ENCODE measurements around the gene TFF2.

The TFF2 gene

DNA sequence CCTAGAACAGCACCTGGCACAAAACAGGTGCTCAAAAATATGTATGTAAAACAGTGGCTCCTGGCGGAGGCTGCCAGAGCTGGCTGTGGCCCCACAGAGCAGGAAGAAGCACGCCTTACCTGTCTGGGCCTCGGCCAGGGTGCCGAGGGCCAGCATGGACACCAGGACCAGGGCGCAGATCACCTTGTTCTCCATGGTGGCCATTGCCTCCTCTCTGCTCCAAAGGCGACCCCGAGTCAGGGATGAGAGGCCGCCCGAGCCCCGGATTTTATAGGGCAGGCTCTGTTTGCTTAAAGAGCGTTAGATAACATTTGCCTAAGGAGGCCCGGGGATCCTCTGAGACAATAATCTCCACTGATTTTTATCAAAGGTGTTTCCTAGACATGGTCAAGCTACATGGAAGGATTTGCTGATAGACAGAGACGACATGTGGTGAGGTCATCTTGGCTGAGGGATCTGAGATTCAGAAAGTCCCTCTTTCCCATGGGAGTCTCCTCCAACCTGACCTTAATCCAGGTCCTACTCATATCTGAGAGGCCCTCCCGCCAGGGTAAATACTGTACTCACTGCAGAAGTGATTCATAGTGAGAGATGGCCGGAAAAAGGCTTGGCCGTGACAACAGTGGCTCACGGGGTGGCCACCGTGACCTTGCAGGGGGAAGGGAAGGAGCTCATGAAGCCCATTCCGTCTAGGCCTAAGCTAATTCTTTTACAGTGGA lies 15.7 kb upstream of the TFF2 start, which contains the start of gene TFF1:
Gene TFF1 (minus strand): TSS at position 244 of the 719 bp plus-strand sequence. CDS start 40 bp downstream, at position 204.
- no peak for DNase-seq (ENCODE audit: low read depth)

DNA sequence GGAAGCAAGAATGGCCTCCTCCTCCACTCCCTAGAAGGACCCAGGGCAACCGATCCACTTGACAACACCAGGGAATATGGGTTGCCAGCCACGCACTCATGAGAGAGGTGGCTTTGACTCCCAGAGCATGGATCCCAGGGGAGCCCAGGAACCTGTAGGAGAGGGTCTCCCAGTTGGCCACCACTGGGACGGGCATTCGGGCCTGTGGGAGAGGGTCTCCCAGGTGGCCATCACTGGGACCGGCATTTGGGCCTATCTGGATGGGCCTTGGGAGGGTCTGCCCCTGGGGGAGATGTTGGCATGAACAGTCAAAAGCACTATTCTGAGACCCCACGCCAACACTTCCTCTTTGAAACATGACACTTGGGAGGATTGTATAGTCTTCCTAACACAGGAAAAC lies 15.0 kb upstream of the TFF2 start:
- DNase-seq (ENCODE audit: low read depth), result no peak

- no peak for DNase-seq (ENCODE audit: low read depth)
Measured at GRCh38 chr21:42364304-42364865, 13.6 kb upstream of the TFF2 start.

DNA sequence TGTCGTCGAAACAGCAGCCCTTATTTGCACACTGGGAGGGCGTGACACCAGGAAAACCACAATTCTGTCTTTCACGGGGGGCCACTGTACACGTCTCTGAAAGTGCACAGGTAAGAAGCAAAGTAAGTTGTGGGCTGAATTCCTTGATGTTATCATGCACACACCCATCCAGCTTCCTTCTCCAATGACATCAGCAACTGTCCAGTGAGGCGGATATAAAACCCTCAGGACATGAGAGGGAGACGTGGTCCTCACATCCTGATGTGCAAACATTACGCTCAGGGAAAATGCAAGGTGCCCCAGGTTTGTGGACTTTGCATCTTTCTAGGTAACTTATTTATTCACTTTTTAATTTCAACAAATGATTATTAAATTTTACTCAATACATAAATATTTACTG lies 12.5 kb upstream of the TFF2 start:
- no peak for DNase-seq (ENCODE audit: low read depth)

DNA sequence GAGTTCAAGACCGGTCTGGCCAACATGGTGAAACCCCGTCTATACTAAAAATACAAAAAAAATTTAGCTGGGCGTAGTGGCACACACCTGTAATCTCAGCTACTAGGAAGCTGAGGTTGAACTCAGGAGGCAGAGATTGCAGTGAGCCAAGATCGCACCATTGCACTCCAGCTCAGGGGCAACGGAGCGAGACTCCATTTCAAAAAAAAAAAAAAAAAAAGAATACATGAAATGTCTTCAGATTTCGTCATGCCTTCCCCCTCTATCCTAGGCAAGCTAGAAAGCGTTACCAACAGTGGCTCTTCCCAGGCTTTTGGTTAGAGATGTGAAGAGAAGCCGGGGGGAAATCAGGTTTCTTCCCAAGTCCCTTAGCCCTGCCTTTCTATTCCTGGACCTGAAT lies 11.9 kb upstream of the TFF2 start:
- DNase-seq (ENCODE audit: low read depth), result no peak

- DNase-seq (ENCODE audit: low read depth), result no peak
Measured at GRCh38 chr21:42362198-42362597, 11.4 kb upstream of the TFF2 start.

DNA sequence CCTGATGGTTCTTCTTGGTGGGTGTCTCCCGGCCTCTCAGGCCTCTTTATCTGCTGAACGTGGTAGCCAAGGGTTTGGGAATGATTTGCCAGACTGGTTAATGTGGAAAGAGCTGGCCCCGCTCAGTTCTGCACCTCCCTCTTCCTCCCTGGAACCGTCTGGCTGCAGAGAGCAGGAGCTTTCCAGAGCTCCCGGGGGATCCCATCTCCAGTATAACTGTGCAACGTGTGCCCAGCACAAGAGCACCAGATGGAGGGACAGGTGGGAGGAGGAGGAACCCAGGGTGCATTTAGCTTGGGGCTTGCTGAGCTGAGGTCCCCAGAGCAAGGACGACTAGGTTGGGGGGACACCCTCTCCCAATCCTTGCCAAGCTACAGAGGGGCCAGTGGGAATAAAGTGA lies 10.5 kb upstream of the TFF2 start:
- no peak for DNase-seq (ENCODE audit: low read depth)

DNA sequence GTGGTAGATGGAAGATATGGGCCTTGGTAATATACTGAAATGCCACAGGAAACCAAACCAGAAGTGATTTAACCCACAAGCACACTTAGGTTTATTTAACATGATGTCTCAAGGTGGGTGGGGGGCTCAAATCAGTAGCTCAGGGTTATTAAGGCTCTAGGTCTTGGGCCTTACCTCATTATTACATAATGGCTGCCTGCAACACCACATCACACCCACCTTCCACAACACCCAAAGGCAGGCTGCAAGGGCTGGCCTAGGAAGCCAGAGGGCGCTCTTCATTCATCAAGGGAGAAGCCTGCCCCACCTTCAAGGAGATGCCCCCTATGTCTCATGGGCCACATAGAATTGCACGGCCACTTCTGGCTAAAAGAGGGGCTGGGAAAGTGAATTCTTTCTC lies 9.5 kb upstream of the TFF2 start:
- DNase-seq (ENCODE audit: low read depth), result no peak

DNA sequence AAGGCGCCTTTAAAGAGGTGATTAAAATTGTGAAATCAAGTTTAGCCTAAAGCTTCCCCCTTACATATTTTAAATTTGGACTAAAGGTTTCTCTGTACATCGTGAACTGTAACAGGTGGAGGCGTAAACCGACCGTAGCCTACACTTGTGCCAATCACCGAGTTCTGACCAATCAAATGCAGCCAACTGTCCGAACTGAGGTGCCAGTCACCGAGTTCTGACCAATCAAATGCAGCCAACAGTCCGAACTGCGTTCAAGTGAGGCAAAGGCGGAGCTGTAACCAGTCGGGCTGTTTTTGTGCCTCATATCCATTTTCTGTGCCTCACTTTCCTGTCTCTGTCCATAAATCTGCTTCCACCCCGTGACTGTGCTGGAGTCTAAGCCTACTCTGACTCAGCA lies 8.1 kb upstream of the TFF2 start:
- DNase-seq (ENCODE audit: low read depth), result no peak

GRCh38 chr21:42358261-42358660 lies 7.5 kb upstream of the TFF2 start:
- no peak for DNase-seq (ENCODE audit: low read depth)

DNA sequence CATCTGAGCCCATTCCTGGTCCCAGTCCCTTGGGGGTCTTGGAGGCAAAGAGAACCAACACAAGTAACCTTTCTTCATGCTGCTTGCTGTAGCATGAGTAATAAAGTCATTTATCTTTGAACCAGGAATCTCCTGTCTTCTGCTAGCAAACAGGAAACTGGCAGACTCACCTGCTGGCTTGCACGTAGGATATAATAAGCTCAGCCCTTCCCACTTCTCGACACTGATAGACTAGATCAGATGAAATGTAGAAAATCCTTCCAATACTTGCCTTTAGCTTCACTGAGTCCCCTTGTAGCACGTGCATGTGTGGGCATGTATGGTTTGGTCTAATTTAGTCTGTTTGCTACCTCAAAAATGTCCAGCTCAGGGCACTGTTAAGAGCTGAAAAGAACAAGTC lies 6.5 kb upstream of the TFF2 start:
- DNase-seq (ENCODE audit: low read depth), result no peak

GRCh38 chr21:42356650-42357049 lies 5.9 kb upstream of the TFF2 start:
- DNase-seq (ENCODE audit: low read depth), result no peak

- DNase-seq (ENCODE audit: low read depth), result no peak
Measured at GRCh38 chr21:42356046-42356445, 5.3 kb upstream of the TFF2 start.

- DNase-seq (ENCODE audit: low read depth), result no peak
Measured at GRCh38 chr21:42353623-42354022, 2.8 kb upstream of the TFF2 start.

GRCh38 chr21:42352441-42353095 lies 1.8 kb upstream of the TFF2 start:
- no peak for DNase-seq (ENCODE audit: low read depth)

DNA sequence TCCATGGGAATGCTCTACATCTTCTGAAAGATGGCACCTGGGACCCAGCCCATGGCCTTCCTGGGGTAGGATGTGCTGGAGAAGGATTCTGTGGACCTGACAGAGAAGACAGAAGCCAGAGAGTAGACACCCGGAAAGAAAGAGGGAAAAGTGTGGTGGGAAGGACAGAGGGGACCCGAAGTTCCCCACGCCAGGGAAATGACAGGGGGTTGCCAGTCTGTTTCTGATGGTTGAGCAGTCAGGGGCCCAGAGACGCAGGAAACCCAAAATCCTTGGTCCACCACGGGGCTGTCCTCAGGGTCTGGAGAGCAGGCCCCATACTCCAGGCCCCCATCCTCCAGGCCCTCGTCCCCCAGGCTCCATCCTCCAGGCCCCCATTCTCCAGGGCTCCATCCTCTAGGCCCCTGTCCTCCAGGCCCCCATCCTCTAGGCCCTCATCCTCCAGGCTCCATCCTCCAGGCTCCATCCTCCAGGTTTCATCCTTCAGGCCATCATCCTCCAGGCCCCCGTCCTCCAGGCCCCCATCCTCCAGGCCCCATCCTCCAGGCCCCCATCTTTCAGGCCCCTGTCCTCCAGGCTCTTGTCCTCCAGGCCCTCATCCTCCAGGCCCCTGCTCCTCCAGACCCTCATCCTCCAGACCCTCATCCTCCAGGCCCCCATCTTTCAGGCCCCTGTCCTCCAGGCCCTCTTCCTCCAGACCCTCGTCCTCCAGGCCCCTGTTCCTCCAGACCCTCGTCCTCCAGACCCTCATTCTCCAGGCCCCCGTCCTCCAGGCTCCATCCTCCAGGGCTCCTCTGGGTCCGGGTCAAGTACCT lies 1.0 kb upstream of the TFF2 start:
- DNase-seq (ENCODE audit: low read depth), result no peak

DNA sequence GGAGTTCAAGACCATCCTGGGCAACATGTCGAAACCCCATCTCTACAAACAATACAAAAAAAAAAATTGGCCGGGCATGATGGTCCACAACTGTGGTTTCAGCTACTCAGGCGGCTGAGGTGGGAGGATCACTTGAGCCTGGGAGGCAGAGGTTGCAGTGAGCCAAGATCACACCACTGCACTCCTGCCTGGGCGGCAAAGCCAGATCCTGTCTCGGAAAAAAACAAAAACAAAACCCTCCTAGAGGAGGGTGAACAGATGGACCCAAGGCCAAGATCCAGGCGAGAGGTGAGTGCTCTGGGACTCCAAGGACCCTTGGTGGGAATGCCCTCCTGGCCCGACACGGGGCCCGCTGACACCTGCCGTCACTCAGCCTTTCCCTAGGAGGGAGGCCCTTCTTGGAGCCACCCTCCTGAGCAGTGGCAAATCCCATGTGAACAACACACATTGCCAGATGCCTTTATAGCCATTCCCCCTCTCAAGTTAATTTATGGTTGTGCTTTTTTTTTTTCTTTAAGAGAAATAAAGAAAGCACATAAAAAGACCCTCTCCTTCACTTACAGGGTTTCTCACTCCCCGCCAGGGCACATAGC lies 380 bp downstream of the TFF2 start:
- no peak for DNase-seq (ENCODE audit: low read depth)

DNA sequence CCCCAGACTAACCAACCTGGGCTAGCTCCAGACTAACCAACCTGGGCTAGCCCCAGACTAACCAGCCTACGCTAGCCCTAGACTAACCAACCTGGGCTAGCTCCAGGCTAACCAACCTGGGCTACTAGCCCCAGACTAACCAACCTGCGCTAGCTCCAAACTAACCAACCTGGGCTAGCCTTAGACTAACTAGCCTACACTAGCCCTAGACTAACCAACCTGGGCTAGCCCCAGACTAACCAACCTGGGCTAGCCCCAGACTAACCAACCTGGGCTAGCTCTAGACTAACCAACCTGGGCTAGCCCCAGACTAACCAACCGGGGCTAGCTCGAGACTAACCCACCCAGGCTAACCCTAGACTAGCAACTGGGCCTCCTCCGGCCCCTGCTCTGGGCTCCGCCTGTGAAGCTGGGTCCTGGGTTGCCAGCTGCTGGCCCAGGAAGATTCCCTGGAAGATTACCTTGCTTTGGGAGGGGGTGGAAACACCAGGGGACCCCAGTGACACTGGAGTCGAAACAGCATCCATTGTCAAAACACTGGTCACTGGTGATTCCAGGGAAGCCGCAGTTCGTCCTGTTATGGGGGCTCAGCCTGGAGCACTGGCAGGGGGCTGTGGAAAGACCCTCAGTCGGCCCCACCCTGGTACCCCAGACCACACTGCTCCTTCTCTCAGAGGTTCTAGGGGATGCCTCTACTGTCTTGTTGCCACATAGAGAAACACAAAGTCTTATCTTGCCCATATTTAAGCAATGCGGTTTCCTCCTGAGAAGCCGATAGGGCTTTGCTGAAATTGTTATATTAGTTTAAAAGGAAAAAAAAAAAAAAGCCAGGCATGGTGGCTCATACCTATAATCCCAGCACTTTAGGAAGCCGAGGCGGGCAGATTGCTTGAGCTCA lies 1.1 kb downstream of the TFF2 start:
- DNase-seq (ENCODE audit: low read depth), result no peak

DNA sequence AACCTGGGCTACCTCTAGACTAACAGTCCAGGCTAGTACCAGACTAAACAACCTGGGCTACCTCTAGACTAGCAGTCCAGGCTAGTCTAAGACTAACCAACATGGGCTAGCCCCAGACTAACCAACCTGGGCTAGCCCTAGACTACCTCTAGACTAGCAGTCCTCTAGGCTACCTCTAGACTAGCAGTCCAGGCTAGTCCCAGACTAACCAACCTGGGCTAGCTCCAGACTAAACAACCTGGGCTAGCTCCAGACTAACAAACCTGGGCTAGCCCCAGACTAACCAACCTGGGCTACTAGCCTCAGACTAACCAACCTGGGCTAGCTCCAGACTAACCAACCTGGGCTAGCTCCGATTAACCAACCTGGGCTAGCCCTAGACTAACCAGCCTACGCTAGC lies 2.0 kb downstream of the TFF2 start:
- DNase-seq (ENCODE audit: low read depth), result no peak

- no peak for DNase-seq (ENCODE audit: low read depth)
Measured at GRCh38 chr21:42347601-42348327, 3.0 kb downstream of the TFF2 start.

Data from iris pigment epithelial cell (primary cell).